ENCODE data around the gene CDC20B. TPM values are rescaled to one million over a fixed set of nuclear protein-coding genes. Genes with fewer than 3 reads are reported as not detected.

Gene CDC20B
- total RNA-seq, 1 experiment from 2014 or later = 0.26 TPM

GRCh38 chr5:55154873-55155272 is 18.1 kb downstream of the CDC20B start:
- no peak overlapping the region for H2AFZ ChIP-seq (ENCODE audit: low read length)
- no peaks in the 10 kb centered on the region for H3K4me1 ChIP-seq (ENCODE audit: insufficient read depth, low read length)
- no peak overlapping the region for H2BK15ac ChIP-seq (ENCODE audit: low read depth, low read length)
- H3K4me3 Mint-ChIP-seq = no peak overlapping the region
- no CpG with 5 or more reads among the region's 3 CpGs for WGBS (ENCODE audit: extremely low coverage, insufficient read length, low lambda C conversion rate)
- no peak overlapping the region for H3T11ph ChIP-seq (ENCODE audit: low read length)
- H4K5ac ChIP-seq (ENCODE audit: insufficient read length, low read depth, low read length) = no peak overlapping the region
- H3K9ac ChIP-seq (ENCODE audit: extremely low read depth, insufficient read length, low read length) = no peak overlapping the region
- no peak overlapping the region for H2BK20ac ChIP-seq (ENCODE audit: low read depth, low read length, poor library complexity, severe bottlenecking)
- H3K27ac ChIP-seq (ENCODE audit: insufficient read length, low read depth, low read length) = no peak overlapping the region
- H3K4me1 Mint-ChIP-seq = peaks cover 0 to 2% of the 10 kb centered on the region in 2 experiments; a peak in 1 of 4 replicates
- peaks cover 9% of the 10 kb centered on the region for H3K27me3 Mint-ChIP-seq (ENCODE audit: low read depth)
- no peak overlapping the region for H4K91ac ChIP-seq (ENCODE audit: insufficient read length, low read depth, low read length)
- H3K36me3 Mint-ChIP-seq (ENCODE audit: insufficient read depth in 1 of 3, low read depth in 3 of 3) = no peaks in the 10 kb centered on the region
- TF ChIP-seq CTCF (conservative IDR thresholded peaks at IDR 0.05) = no peak
- H3K56ac ChIP-seq (ENCODE audit: insufficient read length, low read depth, low read length) = no peak overlapping the region
- H3K4me2 ChIP-seq (ENCODE audit: insufficient read depth, insufficient read length, low read length) = no peak overlapping the region
- no peak overlapping the region for H2BK12ac ChIP-seq (ENCODE audit: insufficient read length, low read depth, low read length)
- H3K4ac ChIP-seq (ENCODE audit: low read depth, low read length) = no peak overlapping the region
- H3K14ac ChIP-seq (ENCODE audit: insufficient read depth, low read length) = no peak overlapping the region
- no peaks in the 10 kb centered on the region for H3K23me2 ChIP-seq (ENCODE audit: insufficient read length, low read depth, low read length, poor library complexity, severe bottlenecking)
- no peaks in the 10 kb centered on the region for H3K79me1 ChIP-seq (ENCODE audit: insufficient read depth, low read depth, low read length, poor library complexity, severe bottlenecking)
- H3K79me2 ChIP-seq (ENCODE audit: insufficient read depth, low read length) = no peaks in the 10 kb centered on the region
- no peak overlapping the region for H2BK5ac ChIP-seq (ENCODE audit: insufficient read length, low read length)
- no peaks in the 10 kb centered on the region for H3K9me3 Mint-ChIP-seq
- H4K8ac ChIP-seq (replicated peaks; ENCODE audit: insufficient read length, low read depth, low read length) = no peak overlapping the region
- H2AK5ac ChIP-seq (ENCODE audit: insufficient read length, low read length) = no peak overlapping the region
- no peak overlapping the region for H3K27ac Mint-ChIP-seq
- no peak overlapping the region for H3K18ac ChIP-seq (ENCODE audit: insufficient read length, low read depth, low read length)
- H3K27me3 ChIP-seq (ENCODE audit: insufficient read depth, low read length) = no peaks in the 10 kb centered on the region
- no peak overlapping the region for H2BK120ac ChIP-seq (ENCODE audit: low read depth, low read length, poor library complexity, severe bottlenecking)
- DNase-seq = no peak
- H3K23ac ChIP-seq (ENCODE audit: insufficient read length, low read depth, low read length) = no peak overlapping the region
- no peaks in the 10 kb centered on the region for H3K9me3 ChIP-seq (ENCODE audit: control insufficient read depth, low read depth, low read length)
- no peaks in the 10 kb centered on the region for H4K20me1 ChIP-seq (ENCODE audit: control insufficient read depth, insufficient read depth, insufficient read length)
